Colonic mucosa (tissue), 4 donors: ENCODE measurements around the gene INSM1. TPM values are rescaled to one million over a fixed set of nuclear protein-coding genes. Genes with fewer than 3 reads are reported as not detected.

Source experiments
- DNase-seq: peaks from one replicate; pipeline ENCODE4 v3.0.0-alpha.2; 2020
- H3K27ac ChIP-seq: fragments of 200-600 bp; one replicate; pipeline ENCODE4 v1.8.0; 2021
- H3K27me3 ChIP-seq: fragments of 200-600 bp; one replicate; pipeline ENCODE4 v1.8.0; 2021
- H3K36me3 ChIP-seq: fragments of 200-600 bp; one replicate; pipeline ENCODE4 v1.8.0; 2021
- H3K4me1 ChIP-seq: fragments of 200-600 bp; one replicate; pipeline ENCODE4 v1.8.0; 2021; ENCODE audit warnings: mild to moderate bottlenecking
- H3K4me3 ChIP-seq: fragments of 200-600 bp; one replicate; pipeline ENCODE4 v1.8.0; 2021
- H3K9ac ChIP-seq, 2 donors: one replicate each; pipeline ENCODE4 v1.7.0; 2013; ENCODE audit warnings: control low read depth in 2 of 2, low read depth in 2 of 2, low read length in 2 of 2
- H3K9me3 ChIP-seq: fragments of 200-600 bp; one replicate; pipeline ENCODE4 v1.8.0; 2021
- CTCF ChIP-seq: fragments of 200-600 bp; IDR thresholded peaks from one replicate; pipeline ENCODE4 v1.8.0; 2022; ENCODE audit warnings: antibody characterized with exemption, mild to moderate bottlenecking
- intact Hi-C: fragments of 100-400 bp; cut with DNase I; formaldehyde crosslinking; loops from one replicate; pipeline ENCODE4 v1.14.1; 2022
- total RNA-seq, 2 donors: library from RNA; stranded (reverse); fragmentation: NEBNext Ultra II Directional in 1 of 2; extraction: Animal tissue kit (Norgen Biotek cat#: 25700) in 1 of 2; gene quantifications; one replicate each; pipeline ENCODE4 v1.2.1, GENCODE V29; 2021
- donor health status: healthy.
- donor health status: DM: no; HTN: no; CAD: no.
- donor health status: DM: no; HTN: no; CAD: no.

The INSM1 gene
- total RNA-seq, 2 donors from 2014 or later = 5.0 to 8.6 TPM

DNA sequence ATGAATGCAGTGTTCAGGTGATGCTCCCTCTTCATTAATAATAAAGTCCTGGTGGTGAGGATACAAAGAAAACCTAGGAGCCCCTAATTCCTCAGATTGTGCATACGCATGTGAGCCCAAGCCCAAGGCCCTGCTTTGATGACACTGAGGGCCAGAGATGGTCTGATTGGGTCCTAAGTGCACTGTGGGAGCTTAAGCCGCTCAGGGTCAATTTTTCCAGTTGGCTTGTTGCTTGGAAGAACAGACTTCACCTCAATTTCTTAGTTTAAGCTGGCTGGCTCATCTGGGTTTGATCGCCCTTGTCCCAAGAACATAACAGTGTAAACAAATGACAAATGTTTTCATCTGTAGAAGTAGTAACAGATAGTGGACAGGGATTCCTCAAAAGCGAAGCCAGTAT, 41.4 kb downstream of the INSM1 start:
- H3K9ac ChIP-seq = no peak overlapping the region
- H3K27ac ChIP-seq = no peak overlapping the region
- H3K9me3 ChIP-seq = no peaks in the 10 kb centered on the region
- H3K4me3 ChIP-seq = no peak overlapping the region
- TF ChIP-seq CTCF = no peak
- no peaks in the 10 kb centered on the region for H3K27me3 ChIP-seq
- H3K36me3 ChIP-seq = no peaks in the 10 kb centered on the region
- DNase-seq = no peak
- H3K4me1 ChIP-seq = no peaks in the 10 kb centered on the region
- intact Hi-C loops = no loop called here

- Histone ChIP-seq H3K9me3 (no peaks in the 10 kb centered on the region), H3K9ac (no peak overlapping the region), H3K4me3 (no peak overlapping the region), H3K27me3 (no peaks in the 10 kb centered on the region), H3K4me1 (no peaks in the 10 kb centered on the region), H3K27ac (no peak overlapping the region), H3K36me3 (no peaks in the 10 kb centered on the region)
- peak; percentile 67 for DNase-seq
- intact Hi-C loops = no loop called here
- no peak for TF ChIP-seq CTCF
Measured at GRCh38 chr20:20410678-20411077, 42.8 kb downstream of the INSM1 start.

DNA sequence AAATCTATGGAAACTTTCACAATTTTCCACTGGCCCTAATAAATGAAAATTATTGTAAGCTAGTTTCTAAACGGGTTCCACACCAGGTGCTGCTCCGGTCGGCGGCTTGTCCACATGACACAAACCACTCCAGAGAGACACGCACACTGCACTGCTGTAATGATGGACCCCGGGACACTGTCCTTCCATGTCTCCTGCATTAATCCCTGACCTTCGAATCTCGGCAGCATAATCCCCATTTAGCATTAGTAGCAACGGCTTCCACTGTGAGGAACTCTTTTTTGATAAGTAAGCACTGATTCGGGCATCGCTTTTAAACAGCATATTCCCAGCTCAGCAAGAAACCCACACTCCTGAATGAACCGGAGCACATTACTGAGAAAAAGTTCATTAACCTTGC, 43.5 kb downstream of the INSM1 start:
- no peak for DNase-seq
- H3K9ac ChIP-seq = no peak overlapping the region
- no peaks in the 10 kb centered on the region for H3K36me3 ChIP-seq
- intact Hi-C loops = no loop called here
- H3K27me3 ChIP-seq = no peaks in the 10 kb centered on the region
- TF ChIP-seq CTCF = no peak
- H3K9me3 ChIP-seq = no peaks in the 10 kb centered on the region
- H3K4me3 ChIP-seq = no peak overlapping the region
- no peak overlapping the region for H3K27ac ChIP-seq
- no peaks in the 10 kb centered on the region for H3K4me1 ChIP-seq

DNA sequence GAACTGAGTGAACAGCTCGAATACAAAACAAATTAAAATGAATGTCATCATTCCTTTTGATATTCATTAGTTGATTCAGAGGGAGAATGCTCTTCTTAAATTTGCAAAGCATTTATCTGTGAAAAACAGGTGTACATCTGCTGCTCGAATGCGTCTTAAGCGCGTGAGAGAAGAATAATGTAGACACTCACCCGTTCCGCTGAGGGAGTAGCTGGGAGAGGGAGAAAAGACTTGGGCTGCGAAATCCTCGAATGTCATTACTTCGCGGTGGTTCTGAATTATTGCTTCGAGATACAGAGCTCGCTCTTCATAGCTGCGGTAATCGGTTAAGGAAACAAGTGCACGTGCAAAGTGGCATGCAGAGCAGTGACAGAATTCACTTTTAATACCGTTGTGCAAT, 43.9 kb downstream of the INSM1 start:
- intact Hi-C loops = no loop called here
- Histone ChIP-seq H3K4me1 (no peaks in the 10 kb centered on the region), H3K36me3 (no peaks in the 10 kb centered on the region), H3K9ac (no peak overlapping the region), H3K4me3 (no peak overlapping the region), H3K9me3 (no peaks in the 10 kb centered on the region), H3K27me3 (no peaks in the 10 kb centered on the region), H3K27ac (no peak overlapping the region)
- TF ChIP-seq CTCF = no peak
- no peak for DNase-seq

DNA sequence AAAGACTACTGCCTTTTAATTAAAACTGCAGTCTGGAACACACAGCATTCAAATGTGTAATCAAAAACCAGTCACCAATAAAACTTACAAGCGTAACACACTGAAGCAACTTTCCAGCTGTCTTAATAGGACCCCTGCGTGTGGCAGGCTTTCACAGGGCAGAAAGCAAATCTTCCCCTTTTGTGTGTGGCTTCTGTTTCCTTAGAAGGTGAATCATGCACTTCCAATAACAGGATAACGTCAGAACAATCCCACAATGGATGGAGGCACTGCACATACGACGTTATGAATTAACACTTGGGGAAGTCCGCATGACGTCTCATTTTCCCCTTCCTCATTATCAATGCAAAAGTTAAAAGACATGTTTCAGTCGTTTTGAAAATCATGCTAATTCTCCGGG, 44.8 kb downstream of the INSM1 start:
- no peak for TF ChIP-seq CTCF
- Histone ChIP-seq H3K27ac (no peak overlapping the region), H3K4me1 (no peaks in the 10 kb centered on the region), H3K4me3 (no peak overlapping the region), H3K36me3 (no peaks in the 10 kb centered on the region), H3K9me3 (no peaks in the 10 kb centered on the region), H3K9ac (no peak overlapping the region), H3K27me3 (no peaks in the 10 kb centered on the region)
- intact Hi-C loops = no loop called here
- no peak for DNase-seq

GRCh38 chr20:20413810-20414281, 45.9 kb downstream of the INSM1 start:
- no peak for TF ChIP-seq CTCF
- Histone ChIP-seq H3K9me3 (no peaks in the 10 kb centered on the region), H3K36me3 (no peaks in the 10 kb centered on the region), H3K4me1 (no peaks in the 10 kb centered on the region), H3K9ac (no peak overlapping the region), H3K27me3 (no peaks in the 10 kb centered on the region), H3K27ac (no peak overlapping the region), H3K4me3 (no peak overlapping the region)
- intact Hi-C loops = no loop called here
- DNase-seq = no peak
